Caki2 (cell line): ENCODE measurements around the gene HAPLN1. TPM values are rescaled to one million over a fixed set of nuclear protein-coding genes. Genes with fewer than 3 reads are reported as not detected.

ENCODE experiments used
- total RNA-seq: library from RNA; depleted of rRNA; stranded (reverse); fragments of >200 nt; shearing (Covaris generic); gene quantifications from 2 replicates; pipeline ENCODE4 v1.2.3, GENCODE V29; 2014; ENCODE audit warnings: low replicate concordance; rRNA removed

HAPLN1 gene
- total RNA-seq, 1 experiment from 2014 or later, result 0.07 TPM

Other genes with a start within 250 kb of the HAPLN1 start
- gene VCAN, start 249.1 kb downstream of the HAPLN1 start, total RNA-seq, result 114 and 132 TPM in 2 replicates